ENCODE data around the gene CACNA1F. TPM values are rescaled to one million over a fixed set of nuclear protein-coding genes. Genes with fewer than 3 reads are reported as not detected.

CACNA1F gene
- polyA plus RNA-seq, 1 donor from 2014 or later: not detected

DNA sequence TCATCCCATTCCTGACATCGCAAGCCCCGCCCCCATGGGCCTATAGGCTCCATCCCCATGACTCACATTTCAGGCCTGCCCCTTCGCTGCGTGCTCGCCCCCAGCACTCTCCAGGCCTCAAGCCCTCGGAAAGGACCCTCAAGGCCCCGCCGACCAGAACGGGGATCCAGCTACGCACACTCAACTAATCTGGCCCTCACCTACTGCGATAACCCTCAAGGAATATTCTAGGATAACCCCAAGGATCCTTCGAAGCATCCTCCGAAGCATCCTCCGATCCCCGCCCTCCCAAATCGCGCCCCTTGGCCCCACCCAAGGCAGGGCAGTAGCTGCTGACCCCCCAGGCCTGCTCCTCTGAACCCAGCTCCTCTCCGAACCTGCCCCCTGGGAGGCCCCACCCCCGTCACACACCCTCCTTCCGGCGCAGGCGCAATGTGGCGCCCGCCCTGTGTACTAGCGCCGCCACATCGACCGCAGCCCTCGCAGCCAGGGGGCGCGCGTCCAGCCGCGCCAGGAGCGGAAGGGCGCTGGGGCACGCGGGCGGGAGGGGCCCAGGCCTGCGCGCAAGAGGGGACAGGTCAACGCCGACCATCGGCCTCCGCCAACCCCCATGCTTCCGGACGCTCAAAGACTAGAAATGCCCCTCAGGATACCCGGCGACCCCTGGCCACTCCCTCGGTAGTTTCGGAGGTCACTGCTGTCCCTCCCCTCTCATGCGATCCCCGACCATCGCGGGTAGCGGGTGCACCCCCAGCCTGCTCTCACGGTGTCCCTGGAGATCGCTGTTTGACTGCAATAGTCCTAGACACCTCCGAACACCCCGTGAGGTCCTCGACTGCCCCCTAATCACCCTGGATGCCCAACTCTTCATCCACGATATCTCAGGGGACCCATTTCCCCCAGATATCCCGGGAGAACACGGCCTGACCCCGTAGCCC, 77.0 kb downstream of the CACNA1F start:
- peak overlapping the region; percentile 93 to 97 (median 93) for H3K27ac Mint-ChIP-seq
- H3K36me3 Mint-ChIP-seq: no peaks in the 10 kb centered on the region
- H3K4me3 Mint-ChIP-seq: peak overlapping the region; percentile 91 to 98 (median 96)
- peaks cover 5 to 12% (median 5%) of the 10 kb centered on the region in 3 donors for H3K4me1 Mint-ChIP-seq
- peaks cover 0 to 1% (median 0%) of the 10 kb centered on the region in 3 donors for H3K9me3 Mint-ChIP-seq
- peaks cover 1% of the 10 kb centered on the region for H3K27me3 Mint-ChIP-seq

DNA sequence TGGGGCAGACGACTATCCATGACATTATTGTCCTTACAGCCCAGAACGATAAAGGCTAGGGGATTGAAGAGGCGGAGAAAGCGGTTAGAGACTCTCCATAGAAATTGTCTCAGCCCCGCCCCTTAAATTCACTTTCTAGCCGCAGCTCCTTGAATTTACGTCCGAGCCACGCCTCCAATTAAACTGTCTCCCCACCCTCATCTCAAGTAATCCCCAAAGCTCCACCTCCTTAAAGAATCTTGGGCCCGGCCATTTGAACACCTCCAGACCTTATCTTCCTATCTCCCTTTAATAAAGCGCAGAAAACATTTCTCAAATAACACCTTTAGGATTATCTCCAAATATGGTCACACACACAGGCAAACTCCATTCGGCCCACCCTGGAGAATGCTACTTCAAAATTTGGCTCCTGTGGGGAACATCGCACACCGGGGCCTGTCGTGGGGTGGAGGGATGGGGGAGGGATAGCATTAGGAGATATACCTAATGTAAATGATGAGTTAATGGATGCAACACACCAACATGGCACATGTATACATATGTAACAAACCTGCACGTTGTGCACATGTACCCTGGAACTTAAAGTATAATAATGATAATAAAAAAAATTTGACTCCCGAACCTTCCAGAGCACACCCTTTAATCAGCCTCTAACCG, 77.8 kb downstream of the CACNA1F start:
- Mint-ChIP-seq H3K9me3 (peaks cover 0 to 1% (median 0%) of the 10 kb centered on the region in 3 donors), H3K4me1 (peaks cover 5 to 12% (median 5%) of the 10 kb centered on the region in 3 donors), H3K27me3 (peaks cover 1% of the 10 kb centered on the region), H3K27ac (peak overlapping the region; percentile 93 to 97 (median 93)), H3K4me3 (peak overlapping the region; percentile 91 to 98 (median 96)), H3K36me3 (no peaks in the 10 kb centered on the region)

Other genes with a start within 250 kb of the CACNA1F start
- 22.5 TPM for gene GRIPAP1, start 231.1 kb downstream of the CACNA1F start, polyA plus RNA-seq
- gene TFE3, start 190.0 kb downstream of the CACNA1F start, polyA plus RNA-seq: 6.7 TPM
- gene CCDC120, start 174.3 kb downstream of the CACNA1F start, polyA plus RNA-seq: 1.2 TPM
- gene PRAF2, start 159.3 kb downstream of the CACNA1F start, polyA plus RNA-seq: 37.6 TPM
- 58.3 TPM for gene WDR45, start 153.5 kb downstream of the CACNA1F start, polyA plus RNA-seq
- gene GPKOW, start 109.6 kb downstream of the CACNA1F start, polyA plus RNA-seq: 27.3 TPM
- 0.49 TPM for gene MAGIX, start 70.6 kb downstream of the CACNA1F start, polyA plus RNA-seq
- 292 TPM for gene PLP2, start 61.4 kb downstream of the CACNA1F start, polyA plus RNA-seq
- 9.5 TPM for gene PRICKLE3, start 47.0 kb downstream of the CACNA1F start, polyA plus RNA-seq
- 1.1 TPM for gene SYP, start 33.1 kb downstream of the CACNA1F start, polyA plus RNA-seq
- 24.3 TPM for gene CCDC22, start 2.1 kb upstream of the CACNA1F start, polyA plus RNA-seq
- 0.09 TPM for gene FOXP3, start 31.4 kb upstream of the CACNA1F start, polyA plus RNA-seq
- gene PPP1R3F, start 36.5 kb upstream of the CACNA1F start, polyA plus RNA-seq: 3.1 TPM
- gene GAGE10, start 70.3 kb upstream of the CACNA1F start, polyA plus RNA-seq: not detected
- not detected for gene GAGE12J, start 88.7 kb upstream of the CACNA1F start, polyA plus RNA-seq
- not detected for gene GAGE13, start 98.2 kb upstream of the CACNA1F start, polyA plus RNA-seq

Data from IgD-negative memory B cell (primary cell).